ENCODE data around the gene CMKLR1.

CMKLR1 gene

GRCh38 chr12:108363565-108363964 lies 24.5 kb upstream of the CMKLR1 start:
- no peak for DNase-seq (ENCODE audit: low read depth)
- no peak for TF ChIP-seq CTCF (IDR thresholded peaks at IDR 0.05; ENCODE audit: low read length, missing control alignments)

GRCh38 chr12:108363165-108363564 lies 24.1 kb upstream of the CMKLR1 start:
- DNase-seq (ENCODE audit: low read depth): no peak
- TF ChIP-seq CTCF (IDR thresholded peaks at IDR 0.05; ENCODE audit: low read length, missing control alignments): no peak
- H3K4me3 ChIP-seq (replicated peaks; ENCODE audit: low read depth, low read length): no peak overlapping the region

More at GRCh38 chr12:108363565-108363964, 24.5 kb upstream of the CMKLR1 start:
- H3K4me3 ChIP-seq (replicated peaks; ENCODE audit: low read depth, low read length): no peak overlapping the region

- no peak for DNase-seq (ENCODE audit: low read depth)
- H3K4me3 ChIP-seq (replicated peaks; ENCODE audit: low read depth, low read length): no peak overlapping the region
- TF ChIP-seq CTCF (IDR thresholded peaks at IDR 0.05; ENCODE audit: low read length, missing control alignments): no peak
These were observed 22.5 kb upstream of the CMKLR1 start for GRCh38 chr12:108361606-108362005.

- DNase-seq (ENCODE audit: low read depth): no peak
- H3K4me3 ChIP-seq (replicated peaks; ENCODE audit: low read depth, low read length): no peak overlapping the region
- no peak for TF ChIP-seq CTCF (IDR thresholded peaks at IDR 0.05; ENCODE audit: low read length, missing control alignments)
These were observed 21.4 kb upstream of the CMKLR1 start for GRCh38 chr12:108360487-108360886.

- no peak overlapping the region for H3K4me3 ChIP-seq (replicated peaks; ENCODE audit: low read depth, low read length)
- no peak for DNase-seq (ENCODE audit: low read depth)
- TF ChIP-seq CTCF (IDR thresholded peaks at IDR 0.05; ENCODE audit: low read length, missing control alignments): no peak
These were observed 20.9 kb upstream of the CMKLR1 start for GRCh38 chr12:108360057-108360456.

- no peak for DNase-seq (ENCODE audit: low read depth)
- no peak overlapping the region for H3K4me3 ChIP-seq (replicated peaks; ENCODE audit: low read depth, low read length)
- TF ChIP-seq CTCF (IDR thresholded peaks at IDR 0.05; ENCODE audit: low read length, missing control alignments): no peak
These were observed 19.5 kb upstream of the CMKLR1 start for GRCh38 chr12:108358580-108358965.

GRCh38 chr12:108357834-108358579 lies 18.9 kb upstream of the CMKLR1 start:
- no peak for DNase-seq (ENCODE audit: low read depth)
- TF ChIP-seq CTCF (IDR thresholded peaks at IDR 0.05; ENCODE audit: low read length, missing control alignments): no peak
- no peak overlapping the region for H3K4me3 ChIP-seq (replicated peaks; ENCODE audit: low read depth, low read length)
